Nephron progenitor cell (in vitro differentiated cells): ENCODE results near the gene SPATA22.

Source experiments
- DNase-seq: peaks from one replicate; pipeline ENCODE4 v3.0.0; 2021
- H3K27ac Mint-ChIP-seq: 2 replicates; pipeline ENCODE4 v1.8.0; 2021; ENCODE audit warnings: mild to moderate bottlenecking, moderate library complexity, mixed read lengths
- H3K27me3 Mint-ChIP-seq: 2 replicates; pipeline ENCODE4 v1.8.0; 2021; ENCODE audit warnings: mild to moderate bottlenecking, low read depth, mixed read lengths; ENCODE audit not compliant: poor library complexity
- H3K36me3 Mint-ChIP-seq: 2 replicates; pipeline ENCODE4 v1.8.0; 2021; ENCODE audit warnings: low read depth, mixed read lengths
- H3K4me1 Mint-ChIP-seq: 2 replicates; pipeline ENCODE4 v1.8.0; 2021; ENCODE audit warnings: mixed read lengths
- H3K4me3 Mint-ChIP-seq: 2 replicates; pipeline ENCODE4 v1.8.0; 2021; ENCODE audit warnings: mild to moderate bottlenecking, moderate library complexity, mixed read lengths
- H3K9me3 Mint-ChIP-seq: 2 replicates; pipeline ENCODE4 v1.8.0; 2021; ENCODE audit warnings: mild to moderate bottlenecking, moderate library complexity, mixed read lengths
- TF ChIP-seq, protein P1 (sequence below): fragments of 200-600 bp; sonication (generic); IDR thresholded peaks from 2 replicates; pipeline ENCODE4 v1.5.0; 2021; ENCODE audit warnings: antibody characterized with exemption

The SPATA22 gene

DNA sequence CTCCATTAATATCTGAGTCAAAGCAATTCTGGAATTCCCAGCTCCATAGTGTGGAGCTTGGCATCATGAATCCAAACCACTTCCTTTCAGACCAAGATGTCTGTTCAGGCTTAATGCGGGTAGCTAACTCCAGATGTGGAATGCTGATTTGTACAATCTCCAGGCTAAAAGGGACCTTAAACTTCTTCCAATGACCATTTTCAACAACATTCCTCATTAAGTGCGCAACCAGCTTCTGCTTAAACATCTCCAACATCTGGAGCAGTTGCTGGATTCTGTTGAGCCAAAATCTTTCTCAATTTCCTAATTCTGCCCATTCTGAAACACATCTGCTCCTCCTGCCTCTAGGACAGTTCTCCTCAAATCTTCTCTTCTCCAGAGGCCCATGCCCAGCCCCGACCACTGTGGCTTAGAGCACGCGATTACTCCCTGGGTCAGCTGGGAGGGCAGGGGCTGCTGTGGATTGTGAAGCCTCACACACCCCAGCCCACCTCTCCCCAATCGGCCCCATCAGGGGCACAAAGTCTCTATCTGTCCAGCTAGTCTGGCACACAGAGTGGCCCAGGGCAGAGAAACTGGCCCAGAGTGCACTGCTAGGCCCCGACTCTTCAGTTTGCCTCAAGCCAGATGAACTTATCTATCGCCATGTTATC lies 40.4 kb upstream of the SPATA22 start:
- no peak for DNase-seq
- TF ChIP-seq, protein P1, sequence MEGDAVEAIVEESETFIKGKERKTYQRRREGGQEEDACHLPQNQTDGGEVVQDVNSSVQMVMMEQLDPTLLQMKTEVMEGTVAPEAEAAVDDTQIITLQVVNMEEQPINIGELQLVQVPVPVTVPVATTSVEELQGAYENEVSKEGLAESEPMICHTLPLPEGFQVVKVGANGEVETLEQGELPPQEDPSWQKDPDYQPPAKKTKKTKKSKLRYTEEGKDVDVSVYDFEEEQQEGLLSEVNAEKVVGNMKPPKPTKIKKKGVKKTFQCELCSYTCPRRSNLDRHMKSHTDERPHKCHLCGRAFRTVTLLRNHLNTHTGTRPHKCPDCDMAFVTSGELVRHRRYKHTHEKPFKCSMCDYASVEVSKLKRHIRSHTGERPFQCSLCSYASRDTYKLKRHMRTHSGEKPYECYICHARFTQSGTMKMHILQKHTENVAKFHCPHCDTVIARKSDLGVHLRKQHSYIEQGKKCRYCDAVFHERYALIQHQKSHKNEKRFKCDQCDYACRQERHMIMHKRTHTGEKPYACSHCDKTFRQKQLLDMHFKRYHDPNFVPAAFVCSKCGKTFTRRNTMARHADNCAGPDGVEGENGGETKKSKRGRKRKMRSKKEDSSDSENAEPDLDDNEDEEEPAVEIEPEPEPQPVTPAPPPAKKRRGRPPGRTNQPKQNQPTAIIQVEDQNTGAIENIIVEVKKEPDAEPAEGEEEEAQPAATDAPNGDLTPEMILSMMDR: no peak
- no peak overlapping the region for H3K4me3 Mint-ChIP-seq
- H3K27me3 Mint-ChIP-seq: peaks cover 11% of the 10 kb centered on the region
- H3K36me3 Mint-ChIP-seq: no peaks in the 10 kb centered on the region
- no peaks in the 10 kb centered on the region for H3K9me3 Mint-ChIP-seq
- no peak overlapping the region for H3K27ac Mint-ChIP-seq
- peaks cover 22% of the 10 kb centered on the region for H3K4me1 Mint-ChIP-seq

DNA sequence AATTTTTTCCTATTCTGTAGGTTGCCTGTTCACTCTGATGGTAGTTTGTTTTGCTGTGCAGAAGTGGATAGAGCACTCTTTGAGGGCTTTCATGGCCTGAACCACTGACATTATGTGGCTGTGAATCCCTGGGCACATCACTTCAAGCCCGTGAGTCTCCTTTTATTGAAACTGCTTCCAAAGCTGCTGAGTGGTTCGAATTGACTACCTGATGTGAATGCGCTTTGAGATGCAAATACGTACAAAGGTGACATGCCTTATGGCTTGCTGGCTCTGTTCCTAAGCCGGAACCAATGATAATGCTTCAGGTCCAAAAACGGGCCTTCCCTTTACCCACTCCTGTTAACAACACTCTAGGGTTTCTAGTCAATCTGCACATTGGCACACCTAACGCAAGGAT lies 38.5 kb upstream of the SPATA22 start:
- no peak for DNase-seq
- Mint-ChIP-seq H3K9me3 (no peaks in the 10 kb centered on the region), H3K36me3 (no peaks in the 10 kb centered on the region), H3K4me1 (peaks cover 15% of the 10 kb centered on the region), H3K27ac (no peak overlapping the region), H3K4me3 (no peak overlapping the region), H3K27me3 (peaks cover 20% of the 10 kb centered on the region)
- TF ChIP-seq, protein P1: no peak

DNA sequence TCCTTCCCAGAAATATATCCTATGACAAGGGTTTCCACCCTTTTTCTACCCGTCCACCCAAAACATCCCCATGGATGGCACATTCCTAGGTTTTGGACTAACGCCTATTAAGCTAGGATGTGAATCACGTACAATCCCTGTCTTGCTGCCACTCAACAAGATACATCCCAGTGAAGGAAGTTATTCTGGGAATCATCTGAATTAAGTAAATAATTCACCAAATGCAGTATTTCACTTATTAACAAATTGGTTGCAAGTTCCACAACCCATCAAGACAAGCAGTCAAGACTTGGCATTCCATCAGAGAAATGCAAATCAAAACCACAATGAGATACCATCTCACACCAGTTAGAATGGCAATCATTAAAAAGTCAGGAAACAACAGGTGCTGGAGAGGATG lies 36.2 kb upstream of the SPATA22 start:
- Mint-ChIP-seq H3K9me3 (no peaks in the 10 kb centered on the region), H3K4me1 (peaks cover 5% of the 10 kb centered on the region), H3K27ac (no peak overlapping the region), H3K27me3 (peaks cover 17% of the 10 kb centered on the region), H3K4me3 (no peak overlapping the region), H3K36me3 (no peaks in the 10 kb centered on the region)
- DNase-seq: no peak
- TF ChIP-seq, protein P1: no peak

DNA sequence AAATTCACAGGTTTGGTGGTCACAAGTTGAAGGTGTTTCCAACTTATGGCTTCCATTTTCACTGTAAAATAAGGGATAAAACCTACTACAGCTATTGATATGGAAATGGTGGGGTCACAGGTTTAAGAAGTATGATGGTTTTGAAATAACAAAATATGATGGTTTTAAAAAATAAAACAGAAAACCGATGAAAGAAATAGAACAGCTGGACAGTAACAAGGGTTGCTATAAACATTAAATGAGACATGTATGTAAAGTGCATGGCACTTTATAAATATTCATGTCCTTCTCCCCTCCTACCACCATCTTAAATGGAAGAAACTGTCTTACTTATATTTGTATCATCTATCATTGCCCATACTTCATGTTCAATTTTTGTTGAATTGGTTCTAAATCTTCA lies 35.5 kb upstream of the SPATA22 start:
- TF ChIP-seq, protein P1: no peak
- Mint-ChIP-seq H3K9me3 (peaks cover 3% of the 10 kb centered on the region), H3K4me3 (no peak overlapping the region), H3K27ac (no peak overlapping the region), H3K36me3 (no peaks in the 10 kb centered on the region), H3K4me1 (no peaks in the 10 kb centered on the region), H3K27me3 (peaks cover 13% of the 10 kb centered on the region)
- no peak for DNase-seq

DNA sequence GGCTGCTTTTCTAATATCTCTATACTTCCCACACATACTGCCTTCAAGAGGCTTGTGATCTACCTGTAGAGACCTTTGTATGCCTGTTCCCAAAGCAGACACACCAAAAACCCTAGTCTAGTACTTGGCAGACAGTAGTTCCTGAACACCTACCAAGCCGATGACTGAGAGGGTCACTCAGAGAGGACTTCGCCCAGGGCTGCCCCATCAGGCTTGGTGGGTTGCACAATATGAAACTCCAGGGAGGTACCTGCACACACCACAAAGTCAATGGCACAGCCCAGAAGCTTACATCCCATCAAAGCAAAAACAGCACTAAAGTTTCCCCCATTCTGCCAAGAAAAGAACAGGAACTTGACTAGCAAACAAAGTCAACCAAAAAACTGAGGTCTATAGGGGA lies 34.4 kb upstream of the SPATA22 start:
- TF ChIP-seq, protein P1: no peak
- Mint-ChIP-seq H3K36me3 (no peaks in the 10 kb centered on the region), H3K4me1 (no peaks in the 10 kb centered on the region), H3K27me3 (peaks cover 13% of the 10 kb centered on the region), H3K9me3 (peaks cover 13% of the 10 kb centered on the region), H3K27ac (no peak overlapping the region), H3K4me3 (no peak overlapping the region)
- DNase-seq: no peak

DNA sequence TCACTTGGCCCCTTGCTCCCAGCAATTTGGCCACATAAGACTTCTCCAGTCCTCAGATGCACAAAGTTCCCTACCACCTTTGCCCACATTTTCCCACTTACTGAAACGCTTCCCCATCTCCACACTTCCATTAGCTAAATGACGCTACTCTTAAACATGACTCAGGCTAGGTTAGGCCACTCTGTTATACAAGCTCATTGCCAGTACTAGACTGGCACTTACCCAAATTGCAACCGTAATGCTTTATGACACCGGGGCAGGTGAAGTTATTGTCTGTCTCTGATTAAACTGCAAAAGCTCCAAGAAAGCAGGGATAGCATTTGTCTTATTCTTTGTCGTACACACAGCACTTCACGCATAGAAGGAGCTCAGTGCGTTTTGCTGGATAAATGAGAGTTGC lies 33.4 kb upstream of the SPATA22 start:
- no peaks in the 10 kb centered on the region for H3K4me1 Mint-ChIP-seq
- no peak for DNase-seq
- H3K9me3 Mint-ChIP-seq: peaks cover 21% of the 10 kb centered on the region
- H3K27ac Mint-ChIP-seq: no peak overlapping the region
- peaks cover 16% of the 10 kb centered on the region for H3K27me3 Mint-ChIP-seq
- TF ChIP-seq, protein P1: no peak
- no peaks in the 10 kb centered on the region for H3K36me3 Mint-ChIP-seq
- no peak overlapping the region for H3K4me3 Mint-ChIP-seq
